HG03135 (cell line): ENCODE measurements around the gene SSX2IP.
"Not testable (repeated sequence)": the region's sequence is repeated elsewhere in the genome, so short reads cannot be mapped to it uniquely, and the experiment has no call there.

ENCODE experiments used
- ATAC-seq: cut with Tn5 transposase; IDR thresholded peaks from one replicate; pipeline ENCODE4 v1.9.1; 2021; ENCODE audit warnings: mild to moderate bottlenecking, moderate library complexity; ENCODE audit not compliant: unreplicated experiment

Gene SSX2IP

GRCh38 chr1:84620720-84621313 lies 69.4 kb downstream of the SSX2IP start:
- peak; percentile 95 for ATAC-seq

- no peak for ATAC-seq
Measured at GRCh38 chr1:84619383-84620102, 70.7 kb downstream of the SSX2IP start.

- ATAC-seq, result no peak
Measured at GRCh38 chr1:84617349-84617748, 72.9 kb downstream of the SSX2IP start.

- ATAC-seq, result no peak
Measured at GRCh38 chr1:84615790-84616189, 74.5 kb downstream of the SSX2IP start.

- no peak for ATAC-seq
Measured at GRCh38 chr1:84613887-84614286, 76.4 kb downstream of the SSX2IP start.

- ATAC-seq, result no peak
Measured at GRCh38 chr1:84613026-84613425, 77.2 kb downstream of the SSX2IP start.

- ATAC-seq, result no peak
Measured at GRCh38 chr1:84611796-84612195, 78.5 kb downstream of the SSX2IP start.

- no peak for ATAC-seq
Measured at GRCh38 chr1:84611091-84611490, 79.2 kb downstream of the SSX2IP start.

- no peak for ATAC-seq
Measured at GRCh38 chr1:84606977-84607376, 83.3 kb downstream of the SSX2IP start.

GRCh38 chr1:84605157-84605556 lies 85.1 kb downstream of the SSX2IP start:
- no peak for ATAC-seq

GRCh38 chr1:84603941-84604830 lies 86.1 kb downstream of the SSX2IP start:
- no peak for ATAC-seq

GRCh38 chr1:84603223-84603622 lies 87.0 kb downstream of the SSX2IP start:
- no peak for ATAC-seq

GRCh38 chr1:84600796-84601195 lies 89.5 kb downstream of the SSX2IP start:
- no peak for ATAC-seq

- peak; percentile 73 for ATAC-seq
Measured at GRCh38 chr1:84598846-84599741, 91.2 kb downstream of the SSX2IP start.

GRCh38 chr1:84598418-84598817 lies 91.8 kb downstream of the SSX2IP start:
- no peak for ATAC-seq

- ATAC-seq, result no peak
Measured at GRCh38 chr1:84597011-84597410, 93.2 kb downstream of the SSX2IP start.

- not testable (repeated sequence) for ATAC-seq
Measured at GRCh38 chr1:84594959-84595358, 95.3 kb downstream of the SSX2IP start.
